ENCODE data around the gene COPG2. TPM values are rescaled to one million over a fixed set of nuclear protein-coding genes. Genes with fewer than 3 reads are reported as not detected.

COPG2 gene
- total and polyA plus RNA-seq, 2 of the 4 experiments (the other 2 are of a cell fraction) = 18.1 to 50.0 TPM

- dilution Hi-C loops (cut with HindIII; ENCODE audit: low sequenced_read_pairs, unreplicated experiment) = no loop called here
- no peaks in the 10 kb centered on the region; the same call in 1 of the 2 replicates for H3K36me3 ChIP-seq (ENCODE audit: control insufficient read depth, insufficient read depth, low read length)
- no peak overlapping the region for H2BK20ac ChIP-seq (ENCODE audit: low read depth, low read length)
- no peaks in the 10 kb centered on the region for H3K79me1 ChIP-seq (ENCODE audit: low read depth in 1 of 2, low read length in 2 of 2)
- H3K9me3 ChIP-seq (ENCODE audit: control insufficient read depth, insufficient read depth, low read length) = no peaks in the 10 kb centered on the region
- ChIA-PET POLR2A (ENCODE audit: unreplicated experiment) (no interaction called here), CTCF (no interaction called here)
- no peak overlapping the region for H3K4ac ChIP-seq (ENCODE audit: low read depth, low read length)
- H3K18ac ChIP-seq (ENCODE audit: low read depth, low read length) = no peak overlapping the region
- H3K27me3 ChIP-seq (ENCODE audit: control insufficient read depth, insufficient read depth, low read length) = no peaks in the 10 kb centered on the region
- H4K8ac ChIP-seq (ENCODE audit: low read depth in 2 of 2, low read length in 2 of 2) = no peak overlapping the region
- H3K27ac ChIP-seq (ENCODE audit: insufficient read depth, low read length) = no peak overlapping the region
- no peak overlapping the region for H2BK120ac ChIP-seq (ENCODE audit: low read depth, low read length)
- H2AK9ac ChIP-seq (replicated peaks; ENCODE audit: low read depth, low read length, poor library complexity) = no peak overlapping the region
- no peak overlapping the region for H4K91ac ChIP-seq (ENCODE audit: insufficient read depth, low read depth, low read length)
- DNase-seq = no peak
- TF ChIP-seq RAD21 (IDR thresholded peaks at IDR 0.05; ENCODE audit: low read length) (no peak), POLR2A (IDR thresholded peaks at IDR 0.05; ENCODE audit: low read depth, low read length) (no peak), CEBPB (IDR thresholded peaks at IDR 0.05; ENCODE audit: low read depth, low read length) (no peak), SMC3 (IDR thresholded peaks at IDR 0.05; ENCODE audit: low read depth, low read length) (no peak), BHLHE40 (IDR thresholded peaks at IDR 0.05; ENCODE audit: low read depth, low read length) (no peak), NFE2L2 (IDR thresholded peaks at IDR 0.05; ENCODE audit: low read depth, low read length) (no peak), CHD1 (IDR thresholded peaks at IDR 0.05; ENCODE audit: low read depth, low read length) (no peak), CTCF (conservative IDR thresholded peaks at IDR 0.05; ENCODE audit: low read depth, low read length) (no peak), MAZ (IDR thresholded peaks at IDR 0.05; ENCODE audit: borderline replicate concordance, low read depth, low read length) (no peak), RFX5 (IDR thresholded peaks at IDR 0.05; ENCODE audit: low read depth, low read length) (no peak), MXI1 (IDR thresholded peaks at IDR 0.05; ENCODE audit: borderline replicate concordance, low read depth, low read length) (no peak), RCOR1 (IDR thresholded peaks at IDR 0.05; ENCODE audit: insufficient replicate concordance, low read length) (no peak), FOS (IDR thresholded peaks at IDR 0.05; ENCODE audit: low read depth, low read length) (no peak), MAFK (IDR thresholded peaks at IDR 0.05; ENCODE audit: low read depth, low read length) (no peak)
- TF ChIP-seq, protein P1, sequence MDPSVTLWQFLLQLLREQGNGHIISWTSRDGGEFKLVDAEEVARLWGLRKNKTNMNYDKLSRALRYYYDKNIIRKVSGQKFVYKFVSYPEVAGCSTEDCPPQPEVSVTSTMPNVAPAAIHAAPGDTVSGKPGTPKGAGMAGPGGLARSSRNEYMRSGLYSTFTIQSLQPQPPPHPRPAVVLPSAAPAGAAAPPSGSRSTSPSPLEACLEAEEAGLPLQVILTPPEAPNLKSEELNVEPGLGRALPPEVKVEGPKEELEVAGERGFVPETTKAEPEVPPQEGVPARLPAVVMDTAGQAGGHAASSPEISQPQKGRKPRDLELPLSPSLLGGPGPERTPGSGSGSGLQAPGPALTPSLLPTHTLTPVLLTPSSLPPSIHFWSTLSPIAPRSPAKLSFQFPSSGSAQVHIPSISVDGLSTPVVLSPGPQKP (IDR thresholded peaks at IDR 0.05; ENCODE audit: borderline replicate concordance, low read depth, low read length) = no peak
- TF ChIP-seq, protein P2, sequence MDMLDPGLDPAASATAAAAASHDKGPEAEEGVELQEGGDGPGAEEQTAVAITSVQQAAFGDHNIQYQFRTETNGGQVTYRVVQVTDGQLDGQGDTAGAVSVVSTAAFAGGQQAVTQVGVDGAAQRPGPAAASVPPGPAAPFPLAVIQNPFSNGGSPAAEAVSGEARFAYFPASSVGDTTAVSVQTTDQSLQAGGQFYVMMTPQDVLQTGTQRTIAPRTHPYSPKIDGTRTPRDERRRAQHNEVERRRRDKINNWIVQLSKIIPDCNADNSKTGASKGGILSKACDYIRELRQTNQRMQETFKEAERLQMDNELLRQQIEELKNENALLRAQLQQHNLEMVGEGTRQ (IDR thresholded peaks at IDR 0.05; ENCODE audit: low read depth, low read length) = no peak
- H4K20me1 ChIP-seq (ENCODE audit: insufficient read depth, low read length) = no peaks in the 10 kb centered on the region
- no peak overlapping the region for H3K4me3 ChIP-seq (ENCODE audit: insufficient read depth, low read depth, low read length)
- H2AK5ac ChIP-seq (ENCODE audit: low read depth, low read length) = no peak overlapping the region
- BruUV-seq (replicated peaks) = no TSS peak
- no peak overlapping the region for H3K23ac ChIP-seq (ENCODE audit: low read depth, low read length)
- H3K4me2 ChIP-seq (ENCODE audit: low read depth, low read length) = no peak overlapping the region
- in situ Hi-C loops (cut with MboI; ENCODE audit: low sequenced_read_pairs) = no loop called here
- H3K56ac ChIP-seq (ENCODE audit: extremely low read depth, insufficient read depth, low read length) = no peak overlapping the region
- no peak overlapping the region for H2BK15ac ChIP-seq (ENCODE audit: low read depth, low read length)
- intact Hi-C loops (cut with micrococcal nuclease) = no loop called here
- no peak overlapping the region for H4K5ac ChIP-seq (ENCODE audit: low read depth, low read length)
- H3K9me1 ChIP-seq (ENCODE audit: insufficient read depth, low read length) = no peaks in the 10 kb centered on the region
- H2BK5ac ChIP-seq (ENCODE audit: low read depth, low read length, poor library complexity, severe bottlenecking) = no peak overlapping the region
- no peak for ATAC-seq (ENCODE audit: low read depth)
- no CpG with 5 or more reads among the region's 1 CpG for WGBS, 2 experiments (ENCODE audit: extremely low coverage in 2 of 2, insufficient read length in 1 of 2)
- no peak overlapping the region for H3K9ac ChIP-seq (ENCODE audit: low read depth, low read length)
- H3K14ac ChIP-seq (replicated peaks; ENCODE audit: low read depth, low read length) = no peak overlapping the region
- H3K4me1 ChIP-seq (ENCODE audit: control insufficient read depth, insufficient read depth, low read length) = no peaks in the 10 kb centered on the region
- H2AFZ ChIP-seq (replicated peaks; ENCODE audit: low read length, poor library complexity) = no peak overlapping the region
Measured at GRCh38 chr7:130639388-130639787, 29.2 kb downstream of the COPG2 start.
